ENCODE measurements around the gene RBM10. TPM values are rescaled to one million over a fixed set of nuclear protein-coding genes. Genes with fewer than 3 reads are reported as not detected.

RBM10 gene
- total and polyA plus RNA-seq, 9 of the 15 experiments (the other 6 are each of a cell fraction or from before 2014, with no cell fraction given) = 1.1 to 61.7 (median 31.5) TPM

- TF ChIP-seq ESRRA (IDR thresholded peaks at IDR 0.05; ENCODE audit: borderline replicate concordance, low read depth) = no peak
- no peak for TF ChIP-seq KAT7 (CRISPR knock-in tag; IDR thresholded peaks at IDR 0.05; ENCODE audit: borderline replicate concordance)
- TF ChIP-seq, protein P1, sequence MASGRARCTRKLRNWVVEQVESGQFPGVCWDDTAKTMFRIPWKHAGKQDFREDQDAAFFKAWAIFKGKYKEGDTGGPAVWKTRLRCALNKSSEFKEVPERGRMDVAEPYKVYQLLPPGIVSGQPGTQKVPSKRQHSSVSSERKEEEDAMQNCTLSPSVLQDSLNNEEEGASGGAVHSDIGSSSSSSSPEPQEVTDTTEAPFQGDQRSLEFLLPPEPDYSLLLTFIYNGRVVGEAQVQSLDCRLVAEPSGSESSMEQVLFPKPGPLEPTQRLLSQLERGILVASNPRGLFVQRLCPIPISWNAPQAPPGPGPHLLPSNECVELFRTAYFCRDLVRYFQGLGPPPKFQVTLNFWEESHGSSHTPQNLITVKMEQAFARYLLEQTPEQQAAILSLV (tag; IDR thresholded peaks at IDR 0.05) = no peak
- TF ChIP-seq ZNF586 (CRISPR knock-in tag; conservative IDR thresholded peaks at IDR 0.05) = no peak
- TF ChIP-seq NFXL1 (CRISPR knock-in tag; IDR thresholded peaks at IDR 0.05) = no peak
- no peak for TF ChIP-seq ZNF766 (CRISPR knock-in tag; conservative IDR thresholded peaks at IDR 0.05)
- no peak for TF ChIP-seq SMARCB1 (IDR thresholded peaks at IDR 0.05; ENCODE audit: insufficient read length, low read depth)
- TF ChIP-seq POLR2A (conservative IDR thresholded peaks at IDR 0.05) = no peak
- no peak for TF ChIP-seq CHCHD3 (CRISPR knock-in tag; IDR thresholded peaks at IDR 0.05)
- TF ChIP-seq NBN (IDR thresholded peaks at IDR 0.05; ENCODE audit: low read depth) = no peak
- no peak for TF ChIP-seq ZNF507 (tag; conservative IDR thresholded peaks at IDR 0.05)
- TF ChIP-seq TBP (optimal IDR thresholded peaks at IDR 0.05; ENCODE audit: low read depth, low read length) = no peak
- TF ChIP-seq DDX20 (tag; IDR thresholded peaks at IDR 0.05; ENCODE audit: low read depth) = no peak
- TF ChIP-seq BMI1 (IDR thresholded peaks at IDR 0.05; ENCODE audit: low read length) = no peak
- Histone ChIP-seq H3K4me3 (no peak overlapping the region), H3K9me3 (replicated peaks; ENCODE audit: control insufficient read depth, insufficient read depth, low read depth, low read length) (no peaks in the 10 kb centered on the region), H3K4me1 (replicated peaks in 1 of 2; ENCODE audit: control insufficient read depth in 2 of 2, insufficient read depth in 2 of 2, low read length in 2 of 2) (peaks cover 3 to 16% of the 10 kb centered on the region in 2 experiments; a peak in 3 of 5 replicates), H3K4me2 (ENCODE audit: insufficient read depth, low read length) (no peak overlapping the region), H3K79me2 (ENCODE audit: control insufficient read depth, insufficient read depth, low read length) (peaks cover 90% of the 10 kb centered on the region), H3K36me3 (ENCODE audit: control insufficient read depth, insufficient read depth, low read length) (peaks cover 54% of the 10 kb centered on the region), H2AFZ (ENCODE audit: low read depth, low read length) (no peak overlapping the region), H3K9ac (ENCODE audit: insufficient read depth in 1 of 2, low read depth in 2 of 2, low read length in 2 of 2) (no peak overlapping the region), H3K9me1 (ENCODE audit: control insufficient read depth, insufficient read depth, low read length) (no peaks in the 10 kb centered on the region), H3K27me3 (ENCODE audit: control insufficient read depth in 2 of 2, insufficient read depth in 2 of 2, low read length in 2 of 2) (no peaks in the 10 kb centered on the region), H4K20me1 (replicated peaks; ENCODE audit: control insufficient read depth, insufficient read depth, low read length) (peaks cover 9% of the 10 kb centered on the region; the same call in 1 of the 2 replicates), H3K27ac (ENCODE audit: extremely low read depth, low read depth, low read length) (no peak overlapping the region)
- WGBS (ENCODE audit: insufficient coverage, low coverage, missing lambda C conversion rate) = 93% methylated on average over 2 of the region's 2 CpGs
- in situ Hi-C loops (cut with MboI) (no loop called here), intact Hi-C loops (cut with micrococcal nuclease) (no loop called here)
- ATAC-seq = no peak
- CTCF ChIA-PET (ENCODE audit: low intra/inter-chr PET ratio) = no interaction called here
- POLR2A ChIA-PET = no interaction called here
- no peak for DNase-seq (ENCODE audit: extremely low read depth in 1 of 4, low spot score in 3 of 4)
- no peak for FAIRE-seq
- BruUV-seq (replicated peaks) = no TSS peak
Measured at GRCh38 chrX:47148946-47149345, 3.9 kb downstream of the RBM10 start.
